NCI-H510A treated with DMSO at 0.1 percent for 48 hours (cell line): ENCODE results near the gene DCTN4.
"Not testable (repeated sequence)": the region's sequence is repeated elsewhere in the genome, so short reads cannot be mapped to it uniquely, and the experiment has no call there.

ENCODE experiments used
- DNase-seq: peaks from one replicate; lab custom pipeline; 2025; lab: John Stamatoyannopoulos, UW

DCTN4 gene

DNA sequence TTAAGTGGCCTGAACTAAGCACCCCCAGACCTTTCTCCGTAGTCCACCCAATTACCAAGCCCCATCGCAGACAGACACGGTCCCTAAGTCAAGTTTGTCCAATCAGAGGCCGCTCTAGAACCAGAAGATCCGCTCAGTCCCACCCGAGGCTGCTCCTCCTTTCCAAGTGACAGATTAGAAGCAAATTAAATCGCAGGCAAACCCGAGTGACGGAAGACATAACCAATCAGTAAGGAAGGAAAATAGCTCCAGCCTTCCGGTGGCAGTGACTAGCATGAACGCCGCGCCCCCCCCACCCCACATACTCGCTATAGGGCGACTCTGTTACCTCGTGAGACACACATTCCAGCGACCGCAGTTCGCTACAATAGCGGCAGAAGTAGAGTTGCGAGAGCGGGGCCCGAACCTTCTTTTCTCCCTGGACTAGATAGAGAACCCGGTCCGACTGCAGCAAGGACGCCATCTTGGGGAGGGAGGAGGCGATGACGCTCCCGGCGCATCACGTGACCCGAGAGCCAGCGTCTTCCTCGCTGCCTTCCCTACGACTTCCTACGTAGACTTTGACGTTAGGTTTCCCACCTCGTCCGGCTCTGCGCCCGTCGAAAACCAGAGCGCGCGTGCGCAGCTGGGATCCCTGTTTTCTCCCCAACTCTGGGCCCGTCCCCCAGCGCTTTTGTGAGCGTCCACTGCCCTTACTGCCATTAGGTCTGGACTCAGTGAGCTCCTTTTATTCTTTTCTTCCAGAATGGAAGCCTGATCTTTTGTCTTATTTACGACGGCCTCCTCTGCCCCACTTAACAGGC lies at the start of gene DCTN4:
Gene DCTN4 (minus strand): TSS at position 487 of the 803 bp plus-strand sequence. CDS start 24 bp downstream, at position 463.
- DNase-seq = peak; percentile 97

DNA sequence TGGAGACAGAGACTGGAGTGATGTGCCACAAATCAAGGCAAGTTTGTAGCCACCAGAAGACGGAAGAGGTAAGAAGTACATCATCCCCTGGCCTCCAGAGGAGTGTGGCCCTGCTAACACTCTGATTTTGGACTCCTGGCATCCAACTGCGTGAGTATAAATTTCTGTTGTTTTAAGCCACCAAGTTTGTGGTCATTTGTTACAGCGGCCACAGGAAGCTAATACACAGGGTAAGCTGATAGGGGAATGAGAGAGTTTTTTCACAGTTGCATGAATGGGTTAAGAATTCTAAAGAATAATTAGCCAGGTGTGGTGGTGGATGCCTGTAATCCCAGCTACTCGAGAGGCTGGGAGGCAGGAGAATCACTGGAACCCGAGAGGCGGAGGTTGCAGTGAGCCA lies 45.6 kb upstream of the DCTN4 start:
- DNase-seq = no peak

- peak; percentile 65 for DNase-seq
Observed at GRCh38 chr5:150801117-150801927, 42.5 kb upstream of the DCTN4 start.

DNA sequence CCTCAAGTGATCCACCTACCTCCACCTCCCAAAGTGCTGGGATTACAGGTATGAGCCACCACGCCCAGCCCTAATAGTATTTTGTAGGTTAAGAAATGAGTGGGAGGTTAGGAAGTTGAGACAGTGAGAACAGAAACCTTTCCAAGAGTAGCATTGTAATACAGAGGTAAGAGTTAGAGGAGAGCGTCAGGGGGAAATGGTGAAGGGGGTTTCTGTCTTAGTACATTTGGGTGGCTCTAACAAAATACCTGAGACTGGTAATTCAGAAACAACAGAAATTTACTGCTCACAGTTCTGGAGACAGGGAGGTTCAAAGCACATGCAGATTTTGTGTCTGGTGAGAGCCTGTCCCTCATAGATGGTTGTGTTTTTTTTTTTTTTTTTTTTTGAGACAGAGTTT lies 38.6 kb upstream of the DCTN4 start:
- no peak for DNase-seq

DNA sequence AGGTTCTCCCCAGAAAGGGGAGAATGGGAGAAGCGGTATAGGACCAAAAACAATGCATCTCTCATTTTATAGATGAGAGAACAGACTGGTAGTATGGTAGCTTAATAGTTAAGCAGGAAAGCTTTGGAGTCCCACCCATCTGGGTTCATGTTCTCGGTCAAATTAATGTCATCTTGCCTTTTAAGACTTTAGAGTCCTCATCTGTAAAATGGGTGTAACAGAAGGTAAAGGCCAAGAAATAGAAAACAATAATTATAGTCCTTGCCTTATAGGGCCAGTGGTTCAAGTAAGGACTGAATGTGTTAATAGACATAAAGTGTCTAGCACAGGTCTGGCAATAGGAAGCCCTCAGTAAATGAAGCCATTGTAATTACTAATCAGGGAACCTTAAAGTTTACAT lies 36.1 kb upstream of the DCTN4 start:
- DNase-seq = no peak

DNA sequence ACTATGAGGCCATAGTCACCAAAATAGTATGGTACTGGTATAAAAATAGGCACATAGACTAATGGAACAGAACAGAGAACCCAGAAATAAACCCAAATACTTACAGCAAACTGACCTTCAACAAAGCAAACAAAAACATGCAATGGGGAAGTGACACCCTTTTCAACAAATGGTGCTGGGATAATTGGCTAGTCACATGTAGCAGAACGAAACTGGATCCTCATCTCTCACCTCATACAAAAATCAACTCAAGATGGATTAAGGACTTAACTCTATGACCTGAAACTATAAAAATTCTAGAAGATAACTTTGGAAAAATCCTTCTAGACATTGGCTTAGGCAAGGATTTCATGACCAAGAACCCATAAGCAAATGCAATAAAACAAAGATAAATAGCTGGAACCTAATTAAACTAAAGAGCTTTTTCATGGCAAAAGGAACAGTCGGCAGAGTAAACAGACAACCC lies 34.6 kb upstream of the DCTN4 start:
- not testable (repeated sequence) for DNase-seq

DNA sequence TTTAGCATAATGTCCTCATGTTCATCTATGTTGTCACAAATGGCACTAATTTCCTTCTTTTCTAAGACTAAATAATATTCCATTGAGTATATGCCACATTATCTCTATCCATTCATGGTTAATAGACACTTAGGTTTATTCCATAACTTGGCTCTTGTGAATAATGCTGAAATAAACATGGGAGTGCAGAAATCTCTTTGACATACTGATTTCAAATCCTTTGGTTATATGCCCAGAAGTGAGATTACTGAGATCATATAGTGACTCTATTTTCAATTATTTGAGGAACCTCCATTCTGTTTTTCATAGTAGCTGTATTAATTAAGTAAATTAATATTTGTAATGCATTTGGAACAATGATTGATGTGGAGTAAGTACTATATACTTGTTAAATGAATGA lies 32.7 kb upstream of the DCTN4 start:
- no peak for DNase-seq

DNA sequence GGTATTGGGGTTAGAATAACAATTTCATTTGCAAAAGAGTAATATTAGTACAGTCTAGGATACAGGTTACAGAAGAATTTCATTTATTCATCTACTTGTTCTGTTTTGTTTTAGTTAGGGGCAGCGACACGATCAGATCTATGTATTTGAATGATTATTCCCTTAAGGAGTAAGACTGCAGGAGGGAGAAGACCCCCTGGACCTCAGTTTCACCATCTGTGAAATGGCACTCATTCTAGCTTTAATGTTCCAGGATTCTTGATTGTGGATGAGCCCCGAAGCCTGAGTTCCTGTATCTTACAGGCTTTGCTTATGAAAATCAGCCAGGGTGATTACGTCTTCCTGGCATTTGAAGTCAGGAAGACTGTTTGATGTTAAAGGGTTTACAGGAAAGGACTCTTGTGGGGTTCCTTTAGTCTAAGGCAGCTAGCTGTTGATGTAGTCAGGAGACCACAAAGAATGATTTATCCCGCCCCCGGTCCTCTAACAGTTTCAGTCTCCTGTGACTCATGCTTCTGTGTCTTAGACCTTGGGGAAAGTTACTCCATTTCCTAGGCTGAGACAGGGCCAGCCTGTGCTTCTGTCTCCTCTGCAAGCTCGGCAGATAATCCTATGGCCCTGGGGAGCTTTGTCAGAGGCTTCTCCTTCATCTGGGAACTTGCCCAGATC lies 31.3 kb upstream of the DCTN4 start:
- no peak for DNase-seq

- no peak for DNase-seq
Observed at GRCh38 chr5:150789450-150789849, 30.6 kb upstream of the DCTN4 start.

GRCh38 chr5:150788977-150789376 lies 30.2 kb upstream of the DCTN4 start:
- DNase-seq = no peak

- DNase-seq = no peak
Observed at GRCh38 chr5:150787656-150788055, 28.8 kb upstream of the DCTN4 start.

DNA sequence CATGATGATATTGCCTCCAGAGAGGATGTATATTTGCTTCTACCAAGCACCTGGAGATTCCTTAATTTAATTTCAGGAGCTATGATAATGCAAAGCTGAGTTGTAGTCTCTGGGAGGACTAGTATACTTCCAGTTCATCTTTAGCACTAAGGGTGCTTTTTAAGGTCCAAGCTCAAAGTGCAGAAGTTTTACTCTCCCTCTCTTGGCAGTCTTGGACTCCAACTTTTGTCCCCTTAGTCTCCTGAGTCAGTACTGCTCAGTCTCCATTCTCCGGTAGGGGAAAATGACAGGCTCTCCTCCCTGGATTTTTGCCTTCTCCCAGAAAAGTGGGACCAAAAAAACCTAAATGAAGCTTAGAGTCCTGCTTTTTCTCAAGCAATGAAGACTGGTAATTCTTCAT lies 28.1 kb upstream of the DCTN4 start:
- DNase-seq = no peak

DNA sequence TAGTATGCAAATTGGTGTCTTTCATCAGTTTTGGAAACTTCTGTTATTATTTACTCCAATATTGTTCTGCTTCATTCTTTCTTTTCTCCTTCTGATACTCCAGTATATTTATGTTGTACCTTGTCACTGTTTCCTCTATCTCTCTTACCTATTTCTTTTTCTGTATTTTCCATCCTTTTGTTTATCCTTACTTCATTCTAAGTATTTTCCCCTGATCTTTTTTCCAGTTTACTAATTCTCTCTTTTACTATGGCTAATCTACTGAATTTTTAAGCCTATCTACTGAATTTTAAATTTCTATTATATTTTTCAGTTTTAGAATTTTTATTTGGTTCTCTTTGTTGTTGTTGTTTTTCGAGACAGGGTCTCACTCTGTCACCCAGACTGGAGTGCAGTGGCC lies 27.1 kb upstream of the DCTN4 start:
- no peak for DNase-seq

- DNase-seq = peak; percentile 97
Observed at GRCh38 chr5:150783422-150783928, 24.7 kb upstream of the DCTN4 start.

GRCh38 chr5:150782850-150783249 lies 24.0 kb upstream of the DCTN4 start:
- DNase-seq = peak; percentile 27

GRCh38 chr5:150781706-150782614 lies 23.1 kb upstream of the DCTN4 start:
- peak; percentile 58 for DNase-seq

- DNase-seq = no peak
Observed at GRCh38 chr5:150780816-150781221, 22.0 kb upstream of the DCTN4 start.

GRCh38 chr5:150780187-150780692 lies 21.4 kb upstream of the DCTN4 start:
- no peak for DNase-seq

DNA sequence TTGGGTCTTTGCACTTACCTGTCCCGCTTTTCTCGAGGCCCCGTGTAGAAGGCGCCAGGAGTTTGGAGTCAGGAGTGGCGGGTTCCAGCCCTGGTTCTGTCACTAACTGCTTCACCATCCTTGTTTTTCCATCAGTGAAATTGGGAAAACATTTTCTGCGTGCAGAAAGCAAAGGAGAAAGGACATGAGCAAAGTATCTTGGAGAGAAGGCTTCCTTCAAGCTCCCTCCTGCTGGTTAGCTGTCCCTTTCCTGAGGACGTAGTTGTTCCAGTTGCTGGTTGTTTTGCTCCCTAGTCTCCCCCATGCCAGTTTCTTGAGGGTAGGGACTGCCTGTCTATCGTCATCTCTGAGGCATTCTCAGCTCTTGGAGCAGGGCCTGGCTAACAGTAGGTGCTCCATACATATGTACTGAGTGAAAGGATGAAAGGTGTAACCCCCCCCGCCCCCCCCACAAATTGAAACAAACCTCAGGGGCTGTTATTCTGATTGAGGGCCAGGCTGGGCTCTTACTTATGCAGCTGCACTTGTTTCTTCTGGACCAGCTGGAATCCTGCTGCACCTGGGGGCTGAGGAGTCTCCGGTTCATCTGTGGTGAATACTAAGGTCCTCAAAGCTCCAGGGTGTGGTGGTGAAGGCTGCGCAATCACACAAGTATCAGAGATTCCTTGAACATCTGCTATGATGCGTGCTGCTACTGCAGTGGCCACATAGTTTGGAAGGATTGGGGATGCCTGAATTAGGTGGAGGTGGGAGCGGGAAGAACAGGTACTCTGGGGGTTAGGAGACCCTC lies 20.8 kb upstream of the DCTN4 start:
- DNase-seq = no peak
